Measurements from ENCODE around the gene CMAS. TPM values are rescaled to one million over a fixed set of nuclear protein-coding genes. Genes with fewer than 3 reads are reported as not detected.
"Not testable (repeated sequence)": the region's sequence is repeated elsewhere in the genome, so short reads cannot be mapped to it uniquely, and the experiment has no call there.

CMAS gene
- total RNA-seq, 1 experiment from 2014 or later = 36.1 TPM

DNA sequence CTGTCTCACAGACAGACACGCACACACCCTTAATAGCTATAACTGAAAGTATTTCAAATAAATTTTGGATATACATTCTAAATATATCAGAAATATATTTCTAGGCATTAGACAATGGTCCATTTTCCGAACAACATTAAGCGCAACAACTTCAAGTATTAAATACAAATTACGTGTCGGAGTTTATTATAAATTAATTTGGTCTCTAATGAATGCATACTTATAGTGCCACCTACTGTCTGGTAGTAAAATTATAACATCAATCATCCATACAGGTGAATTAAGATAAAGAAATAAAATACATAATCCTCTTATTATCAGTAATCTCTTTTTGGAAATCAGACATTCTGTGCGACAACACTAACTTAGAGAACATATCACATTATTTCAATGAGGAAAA, 27.2 kb upstream of the CMAS start:
- ChIA-PET CTCF (interaction anchor here (0.8 to 2.2 kb wide), 9 partner anchors 9 to 770 kb away, joined by 3 to 54 read pairs (median 4); no protein-coding TSS in a partner anchor), POLR2A (no interaction called here), RAD21 (ENCODE audit: low non-redundant PET in 1 of 2, low total read pairs in 2 of 2, uncharacterized antibody in 2 of 2, unreplicated experiment in 2 of 2) (interaction anchor here in 1 of 2 experiments (1.4 kb wide), 1 partner anchor 321 kb away, joined by 6 read pairs; no protein-coding TSS in a partner anchor)
- Histone ChIP-seq H3K4me3 (replicated peaks in 1 of 2; ENCODE audit: low read depth in 1 of 2, low read length in 2 of 2) (no peak overlapping the region), H3K79me2 (ENCODE audit: insufficient read depth, low read length) (no peaks in the 10 kb centered on the region), H3K27ac (ENCODE audit: low read depth, low read length) (no peak overlapping the region), H3K4me1 (ENCODE audit: control insufficient read depth in 1 of 2, insufficient read depth in 2 of 2, low read length in 2 of 2) (0 out of 4 replicates have a peak, but pooled peaks cover 0 to 2% of the 10 kb centered on the region in 2 experiments), H3K27me3 (ENCODE audit: insufficient read depth, low read length) (no peaks in the 10 kb centered on the region), H2AFZ (ENCODE audit: low read depth, low read length, poor library complexity, severe bottlenecking) (no peak overlapping the region), H4K20me1 (ENCODE audit: insufficient read depth) (no peaks in the 10 kb centered on the region), H3K9ac (ENCODE audit: low read length) (no peak overlapping the region), H3K36me3 (ENCODE audit: control insufficient read depth in 1 of 2, insufficient read depth in 2 of 2, low read length in 2 of 2) (no peaks in the 10 kb centered on the region), H3K9me3 (ENCODE audit: control insufficient read depth in 1 of 2, insufficient read depth in 1 of 2, low read depth in 1 of 2, low read length in 2 of 2) (no peaks in the 10 kb centered on the region), H3K9me2 (ENCODE audit: insufficient read depth) (no peaks in the 10 kb centered on the region), H3K4me2 (ENCODE audit: low read length) (no peak overlapping the region)
- TF ChIP-seq CEBPB (IDR thresholded peaks at IDR 0.05; ENCODE audit: low read depth) (no peak), RAD21 (IDR thresholded peaks at IDR 0.05; ENCODE audit: low read depth) (peak; percentile 57)
- TF ChIP-seq, protein P1, sequence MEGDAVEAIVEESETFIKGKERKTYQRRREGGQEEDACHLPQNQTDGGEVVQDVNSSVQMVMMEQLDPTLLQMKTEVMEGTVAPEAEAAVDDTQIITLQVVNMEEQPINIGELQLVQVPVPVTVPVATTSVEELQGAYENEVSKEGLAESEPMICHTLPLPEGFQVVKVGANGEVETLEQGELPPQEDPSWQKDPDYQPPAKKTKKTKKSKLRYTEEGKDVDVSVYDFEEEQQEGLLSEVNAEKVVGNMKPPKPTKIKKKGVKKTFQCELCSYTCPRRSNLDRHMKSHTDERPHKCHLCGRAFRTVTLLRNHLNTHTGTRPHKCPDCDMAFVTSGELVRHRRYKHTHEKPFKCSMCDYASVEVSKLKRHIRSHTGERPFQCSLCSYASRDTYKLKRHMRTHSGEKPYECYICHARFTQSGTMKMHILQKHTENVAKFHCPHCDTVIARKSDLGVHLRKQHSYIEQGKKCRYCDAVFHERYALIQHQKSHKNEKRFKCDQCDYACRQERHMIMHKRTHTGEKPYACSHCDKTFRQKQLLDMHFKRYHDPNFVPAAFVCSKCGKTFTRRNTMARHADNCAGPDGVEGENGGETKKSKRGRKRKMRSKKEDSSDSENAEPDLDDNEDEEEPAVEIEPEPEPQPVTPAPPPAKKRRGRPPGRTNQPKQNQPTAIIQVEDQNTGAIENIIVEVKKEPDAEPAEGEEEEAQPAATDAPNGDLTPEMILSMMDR (IDR thresholded peaks at IDR 0.05 in 2 of 3, conservative IDR thresholded peaks at IDR 0.05 in 1 of 3; ENCODE audit: borderline replicate concordance in 1 of 3, insufficient read depth in 1 of 3, low read depth in 2 of 3, low read length in 2 of 3) = peak; percentile 27 to 59 (median 43); a peak in 4 of 6 replicates
- intact Hi-C loops (cut with micrococcal nuclease) = loop anchor here (1.0 kb wide), 1 partner anchor 322 kb away; no protein-coding TSS in a partner anchor
- no peak; the same call in 1 of the 2 replicates for ATAC-seq
- no peak for DNase-seq (ENCODE audit: low read depth, low spot score)
- no TSS peak for BruUV-seq (replicated peaks)

DNA sequence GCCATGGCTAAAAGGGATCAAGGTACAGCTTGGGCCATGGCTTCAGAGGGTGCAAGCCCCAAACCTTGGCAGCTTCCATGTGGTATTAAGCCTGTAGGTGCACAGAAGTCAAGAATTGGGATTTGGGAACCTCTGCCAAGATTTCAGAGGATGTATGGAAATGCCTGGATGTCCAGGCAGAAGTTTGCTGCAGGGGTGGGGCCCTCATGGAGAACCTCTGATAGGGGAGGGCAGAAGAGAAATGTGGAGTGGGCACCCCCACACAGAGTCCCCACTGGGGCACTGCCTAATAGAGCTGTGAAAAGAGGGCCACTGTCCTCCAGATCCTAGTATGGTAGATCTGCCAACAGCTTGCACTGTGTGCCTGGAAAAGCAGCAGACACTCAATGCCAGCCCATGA, 22.5 kb upstream of the CMAS start:
- H3K9ac ChIP-seq (ENCODE audit: low read length); H3K9me2 ChIP-seq (ENCODE audit: insufficient read depth); H3K4me3 ChIP-seq (replicated peaks in 1 of 2; ENCODE audit: low read depth in 1 of 2, low read length in 2 of 2); H3K27ac ChIP-seq (ENCODE audit: low read depth, low read length); H3K9me3 ChIP-seq (ENCODE audit: control insufficient read depth in 1 of 2, insufficient read depth in 1 of 2, low read depth in 1 of 2, low read length in 2 of 2); H3K4me2 ChIP-seq (ENCODE audit: low read length); ATAC-seq; intact Hi-C loops (cut with micrococcal nuclease); POLR2A ChIA-PET; BruUV-seq (replicated peaks); CTCF ChIA-PET; H4K20me1 ChIP-seq (ENCODE audit: insufficient read depth); H3K79me2 ChIP-seq (ENCODE audit: insufficient read depth, low read length); H3K4me1 ChIP-seq (ENCODE audit: control insufficient read depth in 1 of 2, insufficient read depth in 2 of 2, low read length in 2 of 2); H2AFZ ChIP-seq (ENCODE audit: low read depth, low read length, poor library complexity, severe bottlenecking); H3K27me3 ChIP-seq (ENCODE audit: insufficient read depth, low read length); RAD21 ChIA-PET (ENCODE audit: low non-redundant PET in 1 of 2, low total read pairs in 2 of 2, uncharacterized antibody in 2 of 2, unreplicated experiment in 2 of 2); DNase-seq (ENCODE audit: low read depth, low spot score); H3K36me3 ChIP-seq (ENCODE audit: control insufficient read depth in 1 of 2, insufficient read depth in 2 of 2, low read length in 2 of 2): not testable (repeated sequence)

All from HCT116 (cell line).